CD4-positive, alpha-beta T cell (primary cell): ENCODE data around the gene ZNF324B. TPM values are rescaled to one million over a fixed set of nuclear protein-coding genes. Genes with fewer than 3 reads are reported as not detected.
A peak's percentile ranks its signal among the peaks of the same experiment; 100 is the strongest.

Source experiments
- ATAC-seq: fragments of 200-7000 bp; cut with Tn5 transposase; one replicate; pipeline ENCODE4 v1.10.0; 2022; ENCODE audit warnings: mild to moderate bottlenecking; ENCODE audit not compliant: poor library complexity
- CTCF ChIA-PET: fragments of 350-600 bp; sonication (Branson Sonifier 250); formaldehyde crosslinking; loops from one replicate; lab custom pipeline; 2021; ENCODE audit warnings: antibody characterized with exemption, inconsistent platforms; lab: Charles Lee
- POLR2A ChIA-PET: fragments of 350-600 bp; sonication (Branson Sonifier 250); formaldehyde crosslinking; loops from one replicate; lab custom pipeline; 2021; ENCODE audit warnings: antibody characterized with exemption, inconsistent platforms; lab: Charles Lee
- DNase-seq, 14 experiments: peaks; one replicate each; pipeline ENCODE4 v3.0.0-alpha.2; 2013 to 2020; ENCODE audit warnings: mixed read lengths in 2 of 14
- H3K27ac ChIP-seq, 2 donors: one replicate each; pipeline versions ENCODE4 v1.5.1 to v1.7.0; 2013; ENCODE audit warnings: low read length in 2 of 2, low read depth in 1 of 2, mild to moderate bottlenecking in 1 of 2
- H3K27me3 ChIP-seq, 2 experiments: 1 replicate in 1 of 2; 2 replicates in 1 of 2; pipeline versions ENCODE4 v1.6.1 to v1.7.0; 2013; ENCODE audit warnings: low read length in 2 of 2, control low read depth in 1 of 2, mild to moderate bottlenecking in 1 of 2, moderate library complexity in 1 of 2; ENCODE audit not compliant: insufficient read depth in 2 of 2, control insufficient read depth in 1 of 2
- H3K36me3 ChIP-seq: one replicate; pipeline ENCODE4 v1.6.1; 2013; ENCODE audit warnings: low read length, control low read depth; ENCODE audit not compliant: insufficient read depth
- H3K4me1 ChIP-seq: one replicate; pipeline ENCODE4 v1.6.1; 2013; ENCODE audit warnings: low read length, control low read depth; ENCODE audit not compliant: insufficient read depth
- H3K4me3 ChIP-seq: one replicate; pipeline ENCODE4 v1.5.1; 2013; ENCODE audit warnings: mild to moderate bottlenecking, low read length, moderate library complexity
- H3K9me3 ChIP-seq, 2 experiments: 1 replicate in 1 of 2; 2 replicates in 1 of 2; pipeline versions ENCODE4 v1.6.1 to v1.7.0; 2013; ENCODE audit warnings: low read length in 2 of 2, mild to moderate bottlenecking in 2 of 2, control low read depth in 1 of 2, moderate library complexity in 1 of 2; ENCODE audit not compliant: control insufficient read depth in 1 of 2, insufficient read depth in 1 of 2
- H3K27ac Mint-ChIP-seq: one replicate; pipeline ENCODE4 v1.8.0; 2020; ENCODE audit warnings: mixed read lengths
- H3K27me3 Mint-ChIP-seq: one replicate; pipeline ENCODE4 v1.8.0; 2021; ENCODE audit warnings: mixed read lengths
- H3K36me3 Mint-ChIP-seq: one replicate; pipeline ENCODE4 v1.8.0; 2021; ENCODE audit warnings: low read depth, mixed read lengths
- H3K4me1 Mint-ChIP-seq: one replicate; pipeline ENCODE4 v1.8.0; 2021; ENCODE audit warnings: low read depth, mixed read lengths
- H3K4me3 Mint-ChIP-seq: one replicate; pipeline ENCODE4 v1.8.0; 2020; ENCODE audit warnings: mild to moderate bottlenecking, mixed read lengths
- H3K9me3 Mint-ChIP-seq: one replicate; pipeline ENCODE4 v1.8.0; 2020; ENCODE audit warnings: mixed read lengths
- CTCF ChIP-seq: fragments of 200-600 bp; IDR thresholded peaks from one replicate; pipeline ENCODE4 v1.8.0; 2022; ENCODE audit warnings: antibody characterized with exemption, mild to moderate bottlenecking
- intact Hi-C, 2 experiments: fragments of 100-400 bp; cut with DNase I in 1 of 2; cut with micrococcal nuclease in 1 of 2; formaldehyde crosslinking; loops; one replicate each; pipeline versions ENCODE4 v1.15.1 to v1.9.0; 2023 to 2025; cut with DNase I, micrococcal nuclease
- total RNA-seq, 174 experiments: library from RNA in 2 of 174; stranded (reverse) in 2 of 174; gene quantifications; one replicate each; pipeline ENCODE4 v1.2.3 and lab custom pipeline; 2021 to 2026

ZNF324B gene
- total RNA-seq, 2 experiments from 2014 or later, result 6.3 to 7.6 TPM

GRCh38 chr19:58480481-58480830 is 29.0 kb downstream of the ZNF324B start:
- Mint-ChIP-seq H3K36me3 (peaks cover 5% of the 10 kb centered on the region), H3K4me3 (no peak overlapping the region), H3K9me3 (no peaks in the 10 kb centered on the region), H3K27ac (no peak overlapping the region), H3K27me3 (no peaks in the 10 kb centered on the region), H3K4me1 (peaks cover 12% of the 10 kb centered on the region)
- H3K4me3 ChIP-seq, result no peak overlapping the region
- DNase-seq, result no peak
- intact Hi-C loops, result no loop called here
- no peaks in the 10 kb centered on the region for H3K9me3 ChIP-seq
- no peak for ATAC-seq
- CTCF ChIA-PET, result interaction anchor here (1.9 kb wide), 1 partner anchor 39 kb away, joined by 5 read pairs; the partner anchor contains the start of gene ZBTB45
- TF ChIP-seq CTCF, result no peak
- POLR2A ChIA-PET, result no interaction called here
- H3K27me3 ChIP-seq, result no peaks in the 10 kb centered on the region
- peaks cover 14% of the 10 kb centered on the region for H3K4me1 ChIP-seq
- peaks cover 3% of the 10 kb centered on the region for H3K36me3 ChIP-seq
- no peak overlapping the region for H3K27ac ChIP-seq

- TF ChIP-seq CTCF, result no peak
- H3K9me3 ChIP-seq, result no peaks in the 10 kb centered on the region
- no peak for ATAC-seq
- Mint-ChIP-seq H3K36me3 (peaks cover 5% of the 10 kb centered on the region), H3K4me1 (peaks cover 8% of the 10 kb centered on the region), H3K27ac (no peak overlapping the region), H3K27me3 (no peaks in the 10 kb centered on the region), H3K4me3 (peak overlapping the region; percentile 25), H3K9me3 (no peaks in the 10 kb centered on the region)
- H3K27me3 ChIP-seq, result no peaks in the 10 kb centered on the region
- H3K4me3 ChIP-seq, result no peak overlapping the region
- intact Hi-C loops, result no loop called here
- no peak for DNase-seq
- ChIA-PET POLR2A (no interaction called here), CTCF (interaction anchor here (1.9 kb wide), 1 partner anchor 39 kb away, joined by 5 read pairs; the partner anchor contains the start of gene ZBTB45)
- no peak overlapping the region for H3K27ac ChIP-seq
- peaks cover 3% of the 10 kb centered on the region for H3K36me3 ChIP-seq
- peaks cover 12% of the 10 kb centered on the region for H3K4me1 ChIP-seq
These were observed 29.4 kb downstream of the ZNF324B start for GRCh38 chr19:58480831-58481230.

- POLR2A ChIA-PET, result no interaction called here
These were observed 30.9 kb downstream of the ZNF324B start for GRCh38 chr19:58482372-58482771.

More at GRCh38 chr19:58482372-58482771, 30.9 kb downstream of the ZNF324B start:
- no peak for TF ChIP-seq CTCF
- ATAC-seq, result no peak
- H3K4me1 Mint-ChIP-seq, result no peaks in the 10 kb centered on the region
- H3K9me3 Mint-ChIP-seq, result no peaks in the 10 kb centered on the region
- Histone ChIP-seq H3K4me3 (no peak overlapping the region), H3K4me1 (no peaks in the 10 kb centered on the region), H3K36me3 (peaks cover 3% of the 10 kb centered on the region), H3K9me3 (no peaks in the 10 kb centered on the region), H3K27ac (no peak overlapping the region), H3K27me3 (no peaks in the 10 kb centered on the region)
- intact Hi-C loops, result no loop called here
- DNase-seq, result no peak
- H3K27ac Mint-ChIP-seq, result no peak overlapping the region
- no peaks in the 10 kb centered on the region for H3K36me3 Mint-ChIP-seq
- no peaks in the 10 kb centered on the region for H3K27me3 Mint-ChIP-seq
- no peak overlapping the region for H3K4me3 Mint-ChIP-seq
- CTCF ChIA-PET, result no interaction called here
